Spleen (tissue), 11 donors: ENCODE data around the gene MSI1. TPM values are rescaled to one million over a fixed set of nuclear protein-coding genes. Genes with fewer than 3 reads are reported as not detected.

ENCODE experiments used
- DNase-seq: peaks from one replicate; pipeline ENCODE4 v3.0.0-alpha.2; 2020
- H3K27ac ChIP-seq, 8 donors: fragments of 200-600 bp; sonication (generic) in 7 of 8; 1 replicate in 4 of 8; 2 replicates in 4 of 8; pipeline versions ENCODE4 v1.5.0 to v1.8.0; 2016 to 2021; ENCODE audit warnings: inconsistent platforms in 4 of 8, mild to moderate bottlenecking in 4 of 8, moderate library complexity in 1 of 8
- H3K27me3 ChIP-seq, 7 donors: fragments of 200-600 bp; sonication (generic) in 6 of 7; replicated peaks in 1 of 7; 1 replicate in 4 of 7; 2 replicates in 3 of 7; pipeline versions ENCODE4 v1.5.0 to v1.8.0; 2016 to 2021; ENCODE audit warnings: inconsistent platforms in 3 of 7, mild to moderate bottlenecking in 1 of 7
- H3K36me3 ChIP-seq, 6 donors: fragments of 200-600 bp; sonication (generic) in 5 of 6; 1 replicate in 4 of 6; 2 replicates in 2 of 6; pipeline versions ENCODE4 v1.5.0 to v1.8.0; 2016 to 2021; ENCODE audit warnings: inconsistent platforms in 2 of 6
- H3K4me1 ChIP-seq, 6 donors: fragments of 200-600 bp; sonication (generic) in 5 of 6; 1 replicate in 3 of 6; 2 replicates in 3 of 6; pipeline versions ENCODE4 v1.5.0 to v1.8.0; 2016 to 2021; ENCODE audit warnings: inconsistent platforms in 3 of 6
- H3K4me3 ChIP-seq, 8 donors: fragments of 200-600 bp; sonication (generic) in 7 of 8; 1 replicate in 4 of 8; 2 replicates in 4 of 8; pipeline versions ENCODE4 v1.5.0 to v1.8.0; 2016 to 2021; ENCODE audit warnings: inconsistent platforms in 4 of 8, mild to moderate bottlenecking in 4 of 8, moderate library complexity in 2 of 8
- H3K9me3 ChIP-seq, 8 donors: fragments of 200-600 bp; sonication (generic) in 7 of 8; 1 replicate in 4 of 8; 2 replicates in 4 of 8; pipeline versions ENCODE4 v1.5.0 to v1.8.0; 2016 to 2021; ENCODE audit warnings: inconsistent platforms in 4 of 8
- POLR2A ChIP-seq, 3 donors: fragments of 450-650 bp; IDR thresholded peaks; one replicate each; pipeline ENCODE4 v1.5.1; 2017; ENCODE audit warnings: antibody characterized with exemption in 3 of 3, mild to moderate bottlenecking in 1 of 3
- POLR2AphosphoS5 ChIP-seq, 3 donors: sonication (generic); formaldehyde crosslinking; IDR thresholded peaks; one replicate each; pipeline ENCODE4 v1.5.1; 2017; ENCODE audit warnings: antibody characterized with exemption in 3 of 3
- WGBS, 5 donors: extraction: QIAGEN DNeasy Blood & Tissue Kit in 3 of 5; methylation state at CpG; one replicate each; pipeline versions ENCODE4 v1.1.5 to v1.1.7; 2013 to 2018; 5-methylcytosine and 5-hydroxymethylcytosine counted together
- intact Hi-C: fragments of 100-400 bp; cut with DNase I; formaldehyde crosslinking; loops from one replicate; pipeline ENCODE4 v1.15.0; 2023; ENCODE audit warnings: low total_unique reads
- polyA plus RNA-seq, 3 donors: library from polyadenylated mRNA; stranded (reverse); fragments of 200-250 nt; gene quantifications; one replicate each; pipeline ENCODE4 v1.2.1, GENCODE V29; 2013
- total RNA-seq, 7 donors: library from RNA; depleted of rRNA in 3 of 7; stranded (reverse); fragments of >200 nt in 3 of 7; fragmentation: NEBNext Ultra II Directional in 4 of 7; extraction: Animal tissue kit (Norgen Biotek cat#: 25700) in 4 of 7; gene quantifications; one replicate each; pipeline versions ENCODE4 v1.1.0 to v1.2.1, GENCODE V29; 2016 to 2021
- TF ChIP-seq, protein P1 (sequence below), 11 experiments: fragments of 200-600 bp in 7 of 11; fragments of 450-650 bp in 4 of 11; sonication (generic) in 4 of 11; IDR thresholded peaks in 8 of 11; conservative IDR thresholded peaks in 3 of 11; 1 replicate in 7 of 11; 2 replicates in 4 of 11; pipeline versions ENCODE4 v1.4.0 to v1.8.0; 2016 to 2021; ENCODE audit warnings: antibody characterized with exemption in 11 of 11, inconsistent platforms in 4 of 11, mild to moderate bottlenecking in 1 of 11
- donor health status: healthy with polysubstance abuse.
- donor health status: DM: no; HTN: no; CAD: no; lungs with moderate emphysema.
- donor health status: DM: no; HTN: no; CAD: no.
- donor health status: Bipolar disorder and iron deficiency.
- donor health status: healthy.
- donor health status: DM: no; HTN: no; CAD: no.
- donor health status: DM: yes; HTN: yes; CAD: no.

The MSI1 gene
- total and polyA plus RNA-seq, 10 donors, result 0.02 to 0.35 (median 0.03) TPM; not detected in 7

GRCh38 chr12:120356567-120357030 lies 12.4 kb downstream of the MSI1 start:
- Histone ChIP-seq H3K4me3 (no peak overlapping the region), H3K27me3 (peaks cover 0 to 67% (median 12%) of the 10 kb centered on the region in 7 donors), H3K4me1 (peaks cover 0 to 9% (median 4%) of the 10 kb centered on the region in 6 donors), H3K27ac (no peak overlapping the region), H3K36me3 (no peaks in the 10 kb centered on the region), H3K9me3 (no peaks in the 10 kb centered on the region)
- no peak for TF ChIP-seq POLR2A (IDR thresholded peaks at IDR 0.05)
- TF ChIP-seq, protein P1, sequence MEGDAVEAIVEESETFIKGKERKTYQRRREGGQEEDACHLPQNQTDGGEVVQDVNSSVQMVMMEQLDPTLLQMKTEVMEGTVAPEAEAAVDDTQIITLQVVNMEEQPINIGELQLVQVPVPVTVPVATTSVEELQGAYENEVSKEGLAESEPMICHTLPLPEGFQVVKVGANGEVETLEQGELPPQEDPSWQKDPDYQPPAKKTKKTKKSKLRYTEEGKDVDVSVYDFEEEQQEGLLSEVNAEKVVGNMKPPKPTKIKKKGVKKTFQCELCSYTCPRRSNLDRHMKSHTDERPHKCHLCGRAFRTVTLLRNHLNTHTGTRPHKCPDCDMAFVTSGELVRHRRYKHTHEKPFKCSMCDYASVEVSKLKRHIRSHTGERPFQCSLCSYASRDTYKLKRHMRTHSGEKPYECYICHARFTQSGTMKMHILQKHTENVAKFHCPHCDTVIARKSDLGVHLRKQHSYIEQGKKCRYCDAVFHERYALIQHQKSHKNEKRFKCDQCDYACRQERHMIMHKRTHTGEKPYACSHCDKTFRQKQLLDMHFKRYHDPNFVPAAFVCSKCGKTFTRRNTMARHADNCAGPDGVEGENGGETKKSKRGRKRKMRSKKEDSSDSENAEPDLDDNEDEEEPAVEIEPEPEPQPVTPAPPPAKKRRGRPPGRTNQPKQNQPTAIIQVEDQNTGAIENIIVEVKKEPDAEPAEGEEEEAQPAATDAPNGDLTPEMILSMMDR (IDR thresholded peaks at IDR 0.05 in 8 of 11, conservative IDR thresholded peaks at IDR 0.05 in 3 of 11), result peak; percentile 45 to 89 (median 82)
- peak; percentile 87 for DNase-seq
- WGBS, 5 donors, result 63 to 72% (median 68%) methylated on average over 11 to 13 of the region's 13 CpGs
- intact Hi-C loops, result loop anchor here (2.0 kb wide), 1 partner anchor 74 kb away; no protein-coding TSS in a partner anchor

GRCh38 chr12:120353556-120354317 lies 15.2 kb downstream of the MSI1 start:
- 82 to 95% (median 86%) methylated on average over 4 of the region's 4 CpGs for WGBS, 5 donors
- TF ChIP-seq POLR2AphosphoS5 (IDR thresholded peaks at IDR 0.05), result no peak
- TF ChIP-seq, protein P1 (IDR thresholded peaks at IDR 0.05 in 8 of 11, conservative IDR thresholded peaks at IDR 0.05 in 3 of 11), result no peak
- TF ChIP-seq POLR2A (IDR thresholded peaks at IDR 0.05), result no peak
- Histone ChIP-seq H3K36me3 (no peaks in the 10 kb centered on the region), H3K4me1 (peaks cover 0 to 9% (median 0%) of the 10 kb centered on the region in 6 donors), H3K27ac (no peak overlapping the region), H3K27me3 (peaks cover 0 to 49% (median 0%) of the 10 kb centered on the region in 7 donors), H3K4me3 (no peak overlapping the region), H3K9me3 (no peaks in the 10 kb centered on the region)
- no peak for DNase-seq
- intact Hi-C loops, result no loop called here

- DNase-seq, result no peak
- no peak overlapping the region for H3K27ac ChIP-seq
- whole genome bisulfite sequencing, 5 donors, result 93 to 97% (median 94%) methylated on average over 6 of the region's 6 CpGs
- H3K9me3 ChIP-seq, result no peaks in the 10 kb centered on the region
- TF ChIP-seq, protein P1 (IDR thresholded peaks at IDR 0.05 in 8 of 11, conservative IDR thresholded peaks at IDR 0.05 in 3 of 11), result no peak
- TF ChIP-seq POLR2AphosphoS5 (IDR thresholded peaks at IDR 0.05) (no peak), POLR2A (IDR thresholded peaks at IDR 0.05) (no peak)
- no peaks in the 10 kb centered on the region for H3K36me3 ChIP-seq
- intact Hi-C loops, result no loop called here
- H3K4me1 ChIP-seq, result peaks cover 0 to 9% (median 0%) of the 10 kb centered on the region in 6 donors
- no peak overlapping the region for H3K4me3 ChIP-seq
- H3K27me3 ChIP-seq, result peaks cover 0 to 48% (median 0%) of the 10 kb centered on the region in 7 donors
Observed at GRCh38 chr12:120353136-120353535, 15.8 kb downstream of the MSI1 start.

GRCh38 chr12:120352117-120352516 lies 16.8 kb downstream of the MSI1 start:
- H3K27me3 ChIP-seq, result peaks cover 0 to 52% (median 0%) of the 10 kb centered on the region in 7 donors
- peaks cover 0 to 9% (median 0%) of the 10 kb centered on the region in 6 donors for H3K4me1 ChIP-seq
- no peak overlapping the region for H3K4me3 ChIP-seq
- H3K9me3 ChIP-seq, result no peaks in the 10 kb centered on the region
- no peak for DNase-seq
- no peaks in the 10 kb centered on the region for H3K36me3 ChIP-seq
- 62 to 94% (median 80%) methylated on average over 4 to 5 of the region's 5 CpGs for WGBS, 5 donors
- TF ChIP-seq POLR2AphosphoS5 (IDR thresholded peaks at IDR 0.05) (no peak), POLR2A (IDR thresholded peaks at IDR 0.05) (no peak)
- TF ChIP-seq, protein P1 (IDR thresholded peaks at IDR 0.05 in 8 of 11, conservative IDR thresholded peaks at IDR 0.05 in 3 of 11), result no peak
- no peak overlapping the region for H3K27ac ChIP-seq
- intact Hi-C loops, result no loop called here
